ENCODE data around the gene DMAC2.

The DMAC2 gene

DNA sequence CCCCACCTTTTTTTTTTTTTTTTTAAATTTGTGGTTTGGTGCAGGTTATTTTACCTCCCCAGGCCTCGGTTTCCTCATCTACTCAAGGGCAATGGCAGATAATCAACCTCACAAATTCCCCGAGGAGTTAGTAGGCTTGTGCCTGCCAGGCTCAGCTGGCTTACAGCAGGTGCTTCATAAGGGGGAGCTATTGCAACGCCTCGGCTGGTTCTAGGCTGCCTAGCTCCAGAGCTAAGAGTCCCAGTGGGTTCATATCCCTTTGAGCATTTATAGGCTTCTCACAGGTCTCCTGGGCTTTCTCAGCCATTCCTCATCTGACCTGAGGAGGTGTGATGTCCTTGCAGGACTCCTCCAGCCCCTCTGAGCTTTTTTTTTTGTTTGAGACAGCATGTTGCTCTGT is 31.5 kb downstream of the DMAC2 start:
- H3K4me3 ChIP-seq (ENCODE audit: low read depth in 1 of 2, low read length in 2 of 2), result no peak overlapping the region
- H3K9me3 ChIP-seq (ENCODE audit: control insufficient read depth in 1 of 2, low read length in 2 of 2), result no peaks in the 10 kb centered on the region
- H3K4me1 ChIP-seq (ENCODE audit: control insufficient read depth in 1 of 2, insufficient read depth in 2 of 2, low read length in 2 of 2), result peaks cover 2 to 21% of the 10 kb centered on the region in 2 donors
- no peak overlapping the region for H3K27ac ChIP-seq (ENCODE audit: low read length)
- peaks cover 10 to 21% of the 10 kb centered on the region in 2 donors for H3K36me3 ChIP-seq (ENCODE audit: control insufficient read depth in 1 of 2, insufficient read depth in 2 of 2, low read length in 2 of 2)
- no peaks in the 10 kb centered on the region for H3K27me3 ChIP-seq (ENCODE audit: low read depth, low read length)

DNA sequence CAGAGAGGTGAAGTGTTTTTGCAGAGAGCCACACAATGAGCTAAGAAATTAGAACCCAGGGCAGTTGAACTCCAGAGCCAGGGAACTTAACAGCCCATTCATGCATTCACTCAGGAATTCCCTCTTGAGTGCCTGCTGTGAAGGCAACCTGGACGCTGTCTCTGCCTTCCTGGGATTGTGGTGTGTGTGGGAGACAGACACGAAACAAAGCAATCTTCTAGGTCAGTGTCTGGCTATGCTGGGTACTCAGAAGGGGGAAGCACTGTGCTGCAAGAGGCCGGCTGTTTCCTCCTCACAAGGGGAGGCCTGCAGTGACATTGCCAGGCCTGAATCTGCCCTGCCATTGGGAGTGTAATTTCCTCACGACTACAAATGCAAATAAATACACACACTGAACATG is 32.4 kb downstream of the DMAC2 start:
- no peaks in the 10 kb centered on the region for H3K9me3 ChIP-seq (ENCODE audit: control insufficient read depth in 1 of 2, low read length in 2 of 2)
- H3K27ac ChIP-seq (ENCODE audit: low read length), result peak overlapping the region; percentile 19
- H3K36me3 ChIP-seq (ENCODE audit: control insufficient read depth in 1 of 2, insufficient read depth in 2 of 2, low read length in 2 of 2), result peaks cover 11 to 14% of the 10 kb centered on the region in 2 donors
- H3K4me3 ChIP-seq (ENCODE audit: low read depth in 1 of 2, low read length in 2 of 2), result no peak overlapping the region
- no peaks in the 10 kb centered on the region for H3K27me3 ChIP-seq (ENCODE audit: low read depth, low read length)
- H3K4me1 ChIP-seq (ENCODE audit: control insufficient read depth in 1 of 2, insufficient read depth in 2 of 2, low read length in 2 of 2), result peaks cover 2 to 21% of the 10 kb centered on the region in 2 donors

- Histone ChIP-seq H3K36me3 (ENCODE audit: control insufficient read depth in 1 of 2, insufficient read depth in 2 of 2, low read length in 2 of 2) (peaks cover 5 to 10% of the 10 kb centered on the region in 2 donors), H3K27me3 (ENCODE audit: low read depth, low read length) (no peaks in the 10 kb centered on the region), H3K4me1 (ENCODE audit: control insufficient read depth in 1 of 2, insufficient read depth in 2 of 2, low read length in 2 of 2) (peaks cover 2 to 24% of the 10 kb centered on the region in 2 donors), H3K4me3 (ENCODE audit: low read depth in 1 of 2, low read length in 2 of 2) (no peak overlapping the region), H3K27ac (ENCODE audit: low read length) (no peak overlapping the region), H3K9me3 (ENCODE audit: control insufficient read depth in 1 of 2, low read length in 2 of 2) (no peaks in the 10 kb centered on the region)
These were observed 33.9 kb downstream of the DMAC2 start for GRCh38 chr19:41405776-41406175.

DNA sequence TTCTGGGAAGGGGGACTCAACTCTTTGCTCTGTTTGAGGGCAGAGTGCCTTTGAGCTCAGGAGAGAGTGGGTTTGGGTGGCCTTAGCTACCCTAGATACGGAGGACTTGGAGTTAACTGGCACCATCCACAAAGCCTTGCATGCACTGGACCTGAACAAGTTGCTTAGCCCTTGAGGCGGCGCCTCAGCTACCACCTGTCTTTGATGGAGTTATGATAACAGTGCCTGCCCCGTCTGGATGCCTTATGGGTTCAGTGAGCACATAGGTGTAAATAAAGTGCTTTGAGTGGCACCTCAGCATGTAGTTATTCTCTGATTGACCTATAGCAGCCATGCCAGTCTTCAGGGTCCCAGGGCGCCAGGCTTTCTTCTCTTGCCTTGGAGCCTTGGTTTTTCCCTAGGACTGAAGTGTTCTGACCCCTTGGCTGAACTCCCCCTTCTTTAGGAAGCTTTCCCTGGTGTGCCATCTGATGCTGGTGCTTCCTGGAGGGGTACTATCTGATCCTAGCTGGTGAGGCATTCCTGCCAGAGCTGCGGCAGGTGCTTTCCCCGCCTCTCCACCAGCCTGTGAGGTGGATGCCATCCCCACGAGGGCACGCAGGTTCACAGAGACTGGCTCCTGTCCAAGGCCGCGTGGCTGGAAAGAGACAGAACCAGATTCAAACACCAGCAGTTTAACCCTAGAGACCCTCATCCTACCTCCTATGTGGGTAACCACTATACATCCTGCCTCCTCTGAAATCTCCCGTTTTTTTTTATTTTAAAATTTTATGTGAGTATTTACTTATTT is 36.3 kb downstream of the DMAC2 start:
- Histone ChIP-seq H3K4me1 (ENCODE audit: control insufficient read depth in 1 of 2, insufficient read depth in 2 of 2, low read length in 2 of 2) (peaks cover 9 to 19% of the 10 kb centered on the region in 2 donors), H3K9me3 (ENCODE audit: control insufficient read depth in 1 of 2, low read length in 2 of 2) (no peaks in the 10 kb centered on the region), H3K27me3 (ENCODE audit: low read depth, low read length) (no peaks in the 10 kb centered on the region), H3K4me3 (ENCODE audit: low read depth in 1 of 2, low read length in 2 of 2) (no peak overlapping the region), H3K36me3 (ENCODE audit: control insufficient read depth in 1 of 2, insufficient read depth in 2 of 2, low read length in 2 of 2) (peaks cover 5 to 7% of the 10 kb centered on the region in 2 donors), H3K27ac (ENCODE audit: low read length) (no peak overlapping the region)

GRCh38 chr19:41402010-41402409 is 37.7 kb downstream of the DMAC2 start:
- H3K4me3 ChIP-seq (ENCODE audit: low read depth in 1 of 2, low read length in 2 of 2), result no peak overlapping the region
- peaks cover 5 to 10% of the 10 kb centered on the region in 2 donors for H3K36me3 ChIP-seq (ENCODE audit: control insufficient read depth in 1 of 2, insufficient read depth in 2 of 2, low read length in 2 of 2)
- no peak overlapping the region for H3K27ac ChIP-seq (ENCODE audit: low read length)
- H3K27me3 ChIP-seq (ENCODE audit: low read depth, low read length), result no peaks in the 10 kb centered on the region
- H3K9me3 ChIP-seq (ENCODE audit: control insufficient read depth in 1 of 2, low read length in 2 of 2), result no peaks in the 10 kb centered on the region
- peaks cover 13 to 23% of the 10 kb centered on the region in 2 donors for H3K4me1 ChIP-seq (ENCODE audit: control insufficient read depth in 1 of 2, insufficient read depth in 2 of 2, low read length in 2 of 2)

GRCh38 chr19:41401483-41401882 is 38.2 kb downstream of the DMAC2 start:
- Histone ChIP-seq H3K4me1 (ENCODE audit: control insufficient read depth in 1 of 2, insufficient read depth in 2 of 2, low read length in 2 of 2) (peaks cover 13 to 24% of the 10 kb centered on the region in 2 donors), H3K27ac (ENCODE audit: low read length) (no peak overlapping the region), H3K27me3 (ENCODE audit: low read depth, low read length) (no peaks in the 10 kb centered on the region), H3K9me3 (ENCODE audit: control insufficient read depth in 1 of 2, low read length in 2 of 2) (no peaks in the 10 kb centered on the region), H3K36me3 (ENCODE audit: control insufficient read depth in 1 of 2, insufficient read depth in 2 of 2, low read length in 2 of 2) (peaks cover 5 to 10% of the 10 kb centered on the region in 2 donors), H3K4me3 (ENCODE audit: low read depth in 1 of 2, low read length in 2 of 2) (no peak overlapping the region)

DNA sequence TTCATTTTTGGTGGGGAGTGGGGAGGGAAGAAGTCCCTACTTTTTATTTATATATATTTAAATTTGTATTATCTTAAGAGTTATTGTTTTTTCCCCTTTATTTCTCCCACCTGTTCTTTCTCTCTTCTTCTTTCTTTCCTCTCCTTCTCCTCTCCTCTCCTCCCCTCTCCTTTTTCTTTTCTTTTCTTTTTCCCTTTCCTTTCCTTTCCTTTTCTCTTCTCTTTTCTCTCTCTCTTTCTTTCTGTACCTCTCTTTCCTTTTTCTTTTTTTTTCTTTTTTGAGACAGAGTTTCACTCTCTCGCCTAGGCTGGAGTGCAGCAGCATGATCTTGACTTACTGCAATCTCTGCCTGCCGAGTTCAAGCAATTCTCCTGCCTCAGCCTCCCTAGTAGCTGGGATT is 40.2 kb downstream of the DMAC2 start:
- H3K36me3 ChIP-seq (ENCODE audit: control insufficient read depth in 1 of 2, insufficient read depth in 2 of 2, low read length in 2 of 2), result peaks cover 5 to 10% of the 10 kb centered on the region in 2 donors
- H3K27ac ChIP-seq (ENCODE audit: low read length), result no peak overlapping the region
- H3K9me3 ChIP-seq (ENCODE audit: control insufficient read depth in 1 of 2, low read length in 2 of 2), result no peaks in the 10 kb centered on the region
- H3K4me1 ChIP-seq (ENCODE audit: control insufficient read depth in 1 of 2, insufficient read depth in 2 of 2, low read length in 2 of 2), result peaks cover 11 to 29% of the 10 kb centered on the region in 2 donors
- H3K27me3 ChIP-seq (ENCODE audit: low read depth, low read length), result no peaks in the 10 kb centered on the region
- H3K4me3 ChIP-seq (ENCODE audit: low read depth in 1 of 2, low read length in 2 of 2), result no peak overlapping the region

DNA sequence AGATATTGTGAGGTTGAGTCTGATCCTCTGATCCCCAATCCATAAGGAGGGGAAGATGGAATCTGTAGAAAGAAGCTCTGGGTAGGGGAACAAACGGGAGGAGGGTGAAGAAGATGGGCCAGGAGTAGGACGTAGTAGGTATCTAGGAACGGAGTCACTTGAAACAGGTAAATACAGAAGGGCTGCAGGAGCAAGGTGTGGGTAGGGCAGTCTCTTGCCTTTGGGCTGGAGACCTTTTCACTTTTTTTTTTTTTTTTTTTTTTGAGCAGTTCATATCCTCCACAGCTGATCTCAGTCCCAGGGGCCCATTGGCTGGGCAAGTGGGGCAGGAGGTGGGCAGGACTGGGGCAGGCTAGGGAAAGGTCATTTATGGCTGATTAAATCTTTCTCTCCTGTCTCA is 40.6 kb downstream of the DMAC2 start:
- Histone ChIP-seq H3K4me3 (ENCODE audit: low read depth in 1 of 2, low read length in 2 of 2) (peak overlapping the region; percentile 99 to 100), H3K9me3 (ENCODE audit: control insufficient read depth in 1 of 2, low read length in 2 of 2) (no peaks in the 10 kb centered on the region), H3K4me1 (ENCODE audit: control insufficient read depth in 1 of 2, insufficient read depth in 2 of 2, low read length in 2 of 2) (peaks cover 11 to 29% of the 10 kb centered on the region in 2 donors), H3K27me3 (ENCODE audit: low read depth, low read length) (no peaks in the 10 kb centered on the region), H3K27ac (ENCODE audit: low read length) (no peak overlapping the region), H3K36me3 (ENCODE audit: control insufficient read depth in 1 of 2, insufficient read depth in 2 of 2, low read length in 2 of 2) (peaks cover 5 to 10% of the 10 kb centered on the region in 2 donors)

- Histone ChIP-seq H3K27me3 (ENCODE audit: low read depth, low read length) (no peaks in the 10 kb centered on the region), H3K9me3 (ENCODE audit: control insufficient read depth in 1 of 2, low read length in 2 of 2) (no peaks in the 10 kb centered on the region), H3K4me1 (ENCODE audit: control insufficient read depth in 1 of 2, insufficient read depth in 2 of 2, low read length in 2 of 2) (peaks cover 11 to 28% of the 10 kb centered on the region in 2 donors), H3K4me3 (ENCODE audit: low read depth in 1 of 2, low read length in 2 of 2) (peak overlapping the region; percentile 99 to 100), H3K27ac (ENCODE audit: low read length) (peak overlapping the region; percentile 98), H3K36me3 (ENCODE audit: control insufficient read depth in 1 of 2, insufficient read depth in 2 of 2, low read length in 2 of 2) (peaks cover 5 to 10% of the 10 kb centered on the region in 2 donors)
These were observed 41.1 kb downstream of the DMAC2 start for GRCh38 chr19:41398598-41398997.

GRCh38 chr19:41398050-41398418 is 41.7 kb downstream of the DMAC2 start:
- peaks cover 0 to 10% of the 10 kb centered on the region in 2 donors for H3K36me3 ChIP-seq (ENCODE audit: control insufficient read depth in 1 of 2, insufficient read depth in 2 of 2, low read length in 2 of 2)
- peak overlapping the region; percentile 99 to 100 for H3K4me3 ChIP-seq (ENCODE audit: low read depth in 1 of 2, low read length in 2 of 2)
- H3K27ac ChIP-seq (ENCODE audit: low read length), result peak overlapping the region; percentile 98
- no peaks in the 10 kb centered on the region for H3K9me3 ChIP-seq (ENCODE audit: control insufficient read depth in 1 of 2, low read length in 2 of 2)
- no peaks in the 10 kb centered on the region for H3K27me3 ChIP-seq (ENCODE audit: low read depth, low read length)
- peaks cover 11 to 26% of the 10 kb centered on the region in 2 donors for H3K4me1 ChIP-seq (ENCODE audit: control insufficient read depth in 1 of 2, insufficient read depth in 2 of 2, low read length in 2 of 2)

- H3K9me3 ChIP-seq (ENCODE audit: control insufficient read depth in 1 of 2, low read length in 2 of 2), result no peaks in the 10 kb centered on the region
- peaks cover 11 to 26% of the 10 kb centered on the region in 2 donors for H3K4me1 ChIP-seq (ENCODE audit: control insufficient read depth in 1 of 2, insufficient read depth in 2 of 2, low read length in 2 of 2)
- H3K27me3 ChIP-seq (ENCODE audit: low read depth, low read length), result no peaks in the 10 kb centered on the region
- peak within 1 kb of the TSS; percentile 98 for H3K27ac ChIP-seq (ENCODE audit: low read length)
- peak within 1 kb of the TSS; percentile 99 to 100 for H3K4me3 ChIP-seq (ENCODE audit: low read depth in 1 of 2, low read length in 2 of 2)
- H3K36me3 ChIP-seq (ENCODE audit: control insufficient read depth in 1 of 2, insufficient read depth in 2 of 2, low read length in 2 of 2), result peaks cover 0 to 10% of the 10 kb centered on the region in 2 donors
These were observed 42.3 kb downstream of the DMAC2 start, which contains the start of the genes BCKDHA and EXOSC5 for GRCh38 chr19:41397086-41398049. Gene BCKDHA (plus strand): TSS chr19:41397818. CDS start chr19:41397828, 10 bp downstream. Gene EXOSC5 (minus strand): TSS chr19:41397359. CDS start chr19:41397328, 31 bp downstream.
